NCI-H748 treated with DMSO at 0.1 percent for 48 hours (cell line): Measurements from ENCODE around the gene SEPTIN6.
"Not testable (repeated sequence)": the region's sequence is repeated elsewhere in the genome, so short reads cannot be mapped to it uniquely, and the experiment has no call there.

Source experiments
- DNase-seq: peaks from one replicate; lab custom pipeline; 2025; lab: John Stamatoyannopoulos, UW

SEPTIN6 gene

DNA sequence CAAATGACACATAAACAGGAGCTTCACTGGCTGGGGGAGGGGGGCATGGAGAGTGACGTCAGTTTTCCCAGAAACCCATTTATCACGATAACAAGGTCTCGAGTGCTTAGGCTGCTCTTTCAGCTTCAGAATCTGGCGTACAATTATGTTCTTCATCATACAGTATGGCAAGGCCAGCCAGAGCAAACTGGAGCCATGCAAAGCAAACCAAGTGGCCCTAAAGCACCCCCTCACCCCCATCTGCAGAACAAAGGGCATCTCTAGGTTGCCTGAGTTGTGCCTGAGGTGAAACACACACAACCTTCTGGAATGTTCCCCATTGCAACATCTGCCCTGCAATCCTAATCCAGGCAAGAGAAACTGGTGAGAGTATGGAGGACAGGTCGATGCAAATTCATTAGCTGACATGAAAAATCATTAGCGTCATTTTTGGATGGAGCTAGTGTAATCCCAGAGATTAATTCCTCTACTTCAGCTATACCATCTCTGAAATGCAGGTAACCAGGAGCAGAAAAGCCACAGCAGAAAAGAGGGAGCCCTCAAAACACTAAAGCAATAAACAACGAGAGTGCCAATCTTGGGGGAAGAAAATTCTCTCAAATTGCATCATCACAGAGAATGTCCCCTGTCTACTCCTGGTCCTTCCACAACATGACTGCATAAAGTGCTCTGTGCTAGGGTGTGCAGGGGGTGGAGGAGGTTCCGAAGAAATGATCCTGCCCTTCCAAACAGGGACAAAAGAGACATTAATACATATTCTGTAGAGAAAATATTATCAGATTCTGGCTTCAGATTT is 1.8 kb downstream of the SEPTIN6 start:
- no peak for DNase-seq

DNA sequence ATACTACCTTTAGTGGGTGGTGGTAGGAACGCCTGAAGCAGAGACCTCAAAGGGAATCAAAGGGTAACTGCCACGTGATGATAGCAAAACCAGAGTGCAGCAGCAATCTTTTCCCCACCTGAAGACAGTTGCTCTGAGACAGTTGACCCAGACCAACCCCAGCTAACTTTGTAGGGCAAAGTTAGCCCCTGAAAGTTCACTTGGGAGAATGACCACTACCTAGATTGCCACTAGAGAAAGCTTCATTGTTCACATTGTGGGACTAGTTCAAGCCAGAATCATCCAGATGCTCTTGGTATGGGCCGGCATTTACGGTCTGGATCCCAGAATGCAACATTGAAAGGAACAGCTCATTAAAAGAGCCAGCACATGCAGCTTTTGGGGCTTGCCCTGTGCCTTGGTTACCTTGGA is 4.1 kb downstream of the SEPTIN6 start:
- DNase-seq, result no peak

DNA sequence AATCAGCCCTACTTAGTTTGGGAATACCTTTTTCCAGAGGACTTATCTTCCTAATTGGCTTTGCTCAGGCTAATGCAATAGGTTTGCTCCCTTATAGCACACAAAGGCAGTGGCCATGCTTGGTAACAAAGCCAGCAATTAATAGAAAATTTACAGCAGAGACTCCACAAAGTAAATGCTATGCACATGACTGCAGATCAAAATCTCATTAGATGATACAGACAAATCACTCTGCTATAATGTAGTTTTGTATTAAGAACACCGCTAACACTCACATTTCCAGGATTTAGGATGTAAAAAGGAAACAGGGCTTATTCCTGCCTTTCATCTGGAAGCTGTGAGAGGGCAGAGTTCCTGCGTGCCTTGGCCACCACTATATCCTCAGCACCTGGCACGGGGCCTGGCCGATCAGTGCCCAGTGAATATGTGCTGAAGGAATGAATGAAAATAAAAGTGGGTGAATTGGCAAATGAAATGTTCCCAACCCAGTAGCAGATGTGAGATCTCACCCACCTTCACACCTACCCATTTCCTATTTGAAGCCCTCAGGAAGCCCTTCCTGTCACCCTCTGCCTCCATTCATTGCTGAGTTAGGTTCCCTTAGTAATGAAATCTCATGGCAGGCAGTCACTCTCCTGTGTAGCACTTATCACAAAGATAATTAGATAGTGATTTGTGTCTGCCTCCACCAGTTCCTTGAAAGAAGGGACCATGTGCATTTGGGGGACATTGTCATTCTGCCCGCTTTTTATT is 5.1 kb downstream of the SEPTIN6 start:
- DNase-seq, result no peak

DNA sequence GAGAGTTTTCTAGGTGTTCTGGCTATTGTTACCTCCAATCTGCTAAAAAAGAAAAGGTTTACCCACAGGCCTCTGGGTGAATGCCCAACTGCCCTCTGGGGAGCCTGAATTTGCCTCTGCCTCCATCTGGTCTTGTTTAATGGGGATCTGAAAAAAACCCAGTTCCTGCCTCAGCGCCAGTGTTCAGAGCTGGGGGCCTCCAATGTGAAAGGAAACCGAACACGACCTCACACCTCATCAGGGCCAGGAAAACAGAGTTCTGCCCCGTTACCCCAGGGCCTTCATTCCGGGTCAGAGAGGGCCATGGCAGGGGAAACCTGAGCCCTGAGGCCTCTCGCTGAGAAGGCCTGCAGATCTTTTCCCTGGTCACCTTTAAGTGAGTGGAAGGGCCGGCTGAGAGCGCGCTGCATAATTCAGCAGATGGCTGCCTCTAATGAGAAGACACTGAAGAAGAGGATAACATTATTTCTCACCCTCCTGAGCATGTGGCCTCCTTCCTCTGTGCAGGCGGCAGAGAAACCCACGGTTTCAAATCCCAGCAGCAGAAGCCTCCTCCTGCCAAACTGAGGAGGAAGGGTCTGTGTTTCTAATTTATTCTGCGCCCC is 6.8 kb downstream of the SEPTIN6 start:
- no peak for DNase-seq

DNA sequence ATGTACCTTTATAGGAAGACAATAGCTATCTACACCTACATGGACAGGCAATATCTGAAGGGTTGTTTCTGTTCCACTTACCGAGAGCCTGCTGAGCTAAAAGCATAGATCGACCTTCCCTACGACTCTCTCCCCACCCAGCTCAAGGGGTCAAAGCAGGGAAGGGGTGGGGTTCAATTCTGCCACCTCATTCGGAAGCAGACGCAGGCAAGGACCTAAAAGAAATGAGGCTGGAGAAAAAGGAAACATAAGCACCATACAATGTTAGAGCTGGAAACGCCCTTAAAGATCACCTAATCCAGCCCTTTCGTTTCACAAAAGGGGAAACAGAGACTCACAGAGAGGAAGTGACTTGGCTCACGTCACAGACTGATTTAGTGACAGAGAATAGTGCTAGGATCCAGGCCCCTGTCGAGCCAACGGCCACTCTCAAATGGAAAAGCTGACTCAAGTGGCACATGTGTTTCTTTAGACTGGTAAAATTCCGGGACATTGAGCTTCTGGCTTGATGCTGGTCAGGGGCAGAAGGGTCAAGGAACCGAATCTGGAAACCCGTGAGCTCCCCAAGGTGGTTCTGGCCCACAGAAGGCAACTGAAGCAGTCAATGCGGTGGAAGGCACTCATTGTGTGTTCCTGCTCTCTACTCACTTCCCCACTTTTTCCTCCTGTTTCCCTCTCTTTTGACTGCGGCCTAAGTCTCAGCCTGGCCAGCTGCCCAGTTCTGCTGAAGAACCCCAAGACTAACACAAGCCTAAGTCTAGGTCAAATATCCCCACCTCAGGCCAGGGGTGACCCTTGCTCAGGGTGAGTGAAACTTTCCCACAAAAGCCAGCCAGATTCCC is 7.5 kb downstream of the SEPTIN6 start:
- DNase-seq, result peak; percentile 93

DNA sequence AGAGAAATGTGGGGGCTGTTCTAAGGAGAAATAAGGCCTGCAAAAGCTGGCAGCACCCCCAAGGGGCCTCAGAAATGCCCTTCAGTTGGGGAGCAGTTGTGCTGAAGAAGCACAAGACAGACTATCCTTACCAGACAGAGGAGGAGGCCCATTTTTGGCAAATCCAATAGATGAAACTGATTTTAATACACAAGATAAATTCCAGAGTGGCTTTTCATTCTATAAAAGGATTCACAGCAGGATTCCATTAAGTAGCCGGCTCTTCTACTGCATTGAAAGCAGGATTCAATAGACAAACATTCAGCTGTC is 8.1 kb downstream of the SEPTIN6 start:
- no peak for DNase-seq

DNA sequence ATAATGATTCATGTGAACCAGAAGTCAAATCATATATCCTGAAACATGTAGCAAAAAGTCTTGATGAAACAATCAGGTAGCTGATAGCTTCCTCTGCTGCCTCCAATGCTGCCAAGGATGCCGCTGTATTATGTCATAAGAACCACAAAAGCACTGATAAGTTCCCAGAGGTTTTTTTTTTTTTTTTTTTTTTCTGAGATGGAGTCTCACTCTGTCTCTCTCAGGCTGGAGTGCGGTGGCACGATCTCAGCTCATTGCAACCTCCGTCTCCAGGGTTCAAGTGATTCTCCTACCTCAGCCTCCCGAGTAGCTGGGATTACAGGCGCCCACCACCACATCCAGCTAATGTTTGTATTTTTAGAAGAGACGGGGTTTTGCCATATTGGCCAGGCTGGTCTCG is 8.7 kb downstream of the SEPTIN6 start:
- DNase-seq, result not testable (repeated sequence)

DNA sequence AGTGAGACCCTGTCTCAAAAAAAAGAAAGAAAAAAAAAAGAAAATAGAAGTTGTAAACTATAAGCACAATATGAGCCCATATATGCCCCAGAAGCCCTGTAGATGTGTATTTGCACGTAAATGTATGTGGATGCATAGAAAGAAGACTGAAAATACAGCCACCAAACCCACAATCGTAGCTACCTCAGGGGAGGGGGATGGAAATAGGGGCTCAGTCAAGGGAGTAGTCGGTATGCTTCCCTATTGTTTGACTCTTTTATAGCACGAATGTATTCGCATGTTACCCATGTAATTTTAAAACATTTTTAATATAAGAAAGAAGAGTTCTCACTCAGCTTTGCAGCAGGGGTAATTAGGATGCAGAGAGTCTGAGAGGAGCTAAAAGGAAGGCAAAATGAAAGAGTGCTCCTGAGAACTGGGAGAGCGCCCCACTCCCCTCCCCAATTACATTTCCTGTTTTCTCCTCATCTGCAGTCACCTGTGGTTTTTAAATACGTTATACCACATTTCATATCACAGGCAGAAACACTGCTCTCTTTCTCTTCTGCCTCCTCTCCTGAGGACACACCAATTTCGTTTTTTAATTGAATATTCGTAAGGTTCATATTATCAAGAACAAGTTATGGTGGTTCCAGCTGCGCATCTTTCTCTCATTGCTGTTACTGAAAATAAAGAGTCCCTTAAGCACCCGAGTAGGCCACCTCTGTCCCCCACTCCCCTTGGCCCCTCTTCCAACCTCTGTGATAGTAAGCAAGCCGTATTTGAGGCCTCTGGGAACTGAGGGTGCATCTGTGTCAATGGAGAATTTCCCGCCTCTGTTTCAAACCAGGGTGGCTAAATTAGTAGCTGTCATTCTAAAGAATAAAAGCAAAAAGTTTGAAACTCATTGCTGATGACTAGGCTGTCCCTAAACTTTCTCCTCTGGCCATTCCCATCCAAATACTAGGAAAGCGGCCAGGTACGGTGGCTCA is 10.7 kb downstream of the SEPTIN6 start:
- DNase-seq, result no peak

DNA sequence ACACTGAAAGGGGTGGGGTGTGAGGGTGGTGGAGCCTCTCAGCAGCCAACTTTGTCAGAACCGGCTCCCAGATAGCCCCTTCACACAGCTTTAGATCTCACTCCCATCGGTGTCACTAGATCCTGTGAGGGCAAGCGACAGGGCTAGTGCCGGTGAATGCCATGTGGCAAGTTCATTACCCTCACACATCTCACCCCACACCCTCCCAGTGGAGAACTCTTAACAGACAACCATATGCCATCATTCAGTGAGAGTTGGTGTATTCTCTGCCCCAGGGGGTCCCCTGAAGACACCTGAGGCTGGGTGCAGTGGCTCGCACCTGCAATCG is 15.3 kb downstream of the SEPTIN6 start:
- no peak for DNase-seq

DNA sequence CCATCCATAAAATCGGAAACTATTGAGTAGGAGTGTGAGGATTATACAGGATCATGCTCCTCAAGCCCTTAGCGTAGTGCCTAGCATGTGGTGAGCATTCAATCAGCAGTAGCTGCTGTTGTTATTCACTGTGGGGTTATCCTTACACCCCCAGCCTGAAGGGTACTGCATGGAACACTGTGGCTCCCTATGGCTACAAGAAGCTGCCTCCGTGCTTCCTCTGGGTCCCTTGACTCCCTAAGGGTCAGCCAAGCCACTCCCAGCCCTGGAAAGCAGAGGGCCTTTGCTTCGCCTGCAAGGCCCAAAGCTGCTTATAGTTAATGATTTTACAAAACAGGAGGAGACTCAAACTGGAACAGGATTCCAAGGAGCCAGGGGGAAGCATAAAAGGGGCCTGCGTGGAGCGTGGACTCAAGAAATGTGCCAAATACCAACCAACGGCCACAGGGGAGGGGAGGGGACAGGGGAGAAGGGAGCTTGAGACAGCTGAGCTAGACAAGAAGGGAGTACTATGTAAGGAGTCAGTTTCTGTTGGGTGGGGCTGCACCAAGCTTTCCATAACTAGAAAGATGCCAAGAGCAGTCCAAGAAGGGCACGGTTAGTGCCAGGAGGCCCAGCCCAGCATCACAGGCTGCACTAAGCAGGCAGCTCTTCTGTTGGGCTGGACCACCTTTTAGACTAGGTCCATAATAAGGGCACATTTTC is 15.9 kb downstream of the SEPTIN6 start:
- DNase-seq, result no peak

DNA sequence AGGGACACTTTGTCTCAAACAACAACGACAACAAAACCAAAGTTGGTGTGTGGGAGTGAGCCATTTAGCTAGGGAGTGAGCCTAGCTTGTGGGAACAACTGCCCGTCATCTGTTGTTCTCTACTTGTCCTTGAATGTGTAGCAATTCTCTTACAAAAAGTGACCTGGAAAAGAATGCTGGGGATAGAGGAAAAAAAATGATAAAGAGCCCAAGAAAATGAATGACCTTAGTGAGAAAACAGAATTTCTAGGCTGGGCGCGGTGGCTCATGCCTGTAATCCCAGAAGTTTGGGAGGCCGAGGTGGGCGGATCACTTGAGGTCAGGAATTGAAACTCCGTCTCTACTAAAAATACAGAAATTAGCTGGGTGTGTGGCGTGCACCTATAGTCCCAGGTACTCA is 19.6 kb downstream of the SEPTIN6 start:
- DNase-seq, result no peak

DNA sequence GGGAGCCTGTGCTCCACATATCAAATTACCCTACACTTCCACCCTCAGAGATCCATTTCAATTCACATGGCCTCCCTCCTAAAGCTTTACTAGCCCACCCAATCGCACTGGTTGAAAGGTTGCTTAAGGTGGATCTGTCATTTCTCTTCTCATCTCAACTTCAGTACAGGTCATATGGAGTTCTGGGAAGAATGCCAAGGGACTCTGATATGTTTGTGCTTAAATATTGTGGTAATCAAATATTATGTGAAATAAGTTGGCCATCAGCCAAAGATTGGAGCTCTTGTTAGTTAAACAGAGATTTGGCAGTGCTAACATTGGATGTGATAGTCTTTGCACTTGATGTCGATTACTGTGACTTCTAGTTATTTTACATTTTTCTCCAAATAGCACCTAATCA is 20.5 kb downstream of the SEPTIN6 start:
- peak; percentile 91 for DNase-seq

DNA sequence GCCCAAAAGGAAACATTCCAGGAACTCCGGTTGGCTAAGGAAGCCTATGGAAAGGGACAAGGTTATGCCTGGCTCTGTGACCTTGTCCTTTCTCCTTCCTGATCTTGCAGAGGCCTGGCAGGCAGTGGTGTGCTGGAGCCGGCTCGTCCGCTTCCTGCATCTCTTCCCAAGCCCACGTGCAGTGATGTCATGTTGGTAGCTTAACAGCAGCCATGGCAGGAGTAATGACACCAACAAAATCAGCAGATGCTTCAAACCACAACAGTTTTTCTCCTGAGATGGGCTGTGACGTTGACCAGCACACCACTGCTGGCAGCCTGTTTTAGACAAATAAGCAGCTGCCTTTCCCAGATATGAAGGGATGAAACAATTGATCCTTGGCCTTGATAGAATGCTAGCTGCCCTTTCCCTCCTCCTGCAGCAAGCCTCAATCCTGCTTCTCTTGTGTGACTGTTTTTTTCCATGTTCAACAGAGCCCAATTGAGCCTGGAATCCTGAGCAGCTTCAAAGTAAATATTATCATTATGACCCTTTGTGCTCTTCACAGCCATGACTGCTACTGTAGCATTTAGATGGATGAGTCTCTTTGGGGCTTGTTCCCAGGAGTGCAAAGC is 23.4 kb downstream of the SEPTIN6 start:
- DNase-seq, result no peak

DNA sequence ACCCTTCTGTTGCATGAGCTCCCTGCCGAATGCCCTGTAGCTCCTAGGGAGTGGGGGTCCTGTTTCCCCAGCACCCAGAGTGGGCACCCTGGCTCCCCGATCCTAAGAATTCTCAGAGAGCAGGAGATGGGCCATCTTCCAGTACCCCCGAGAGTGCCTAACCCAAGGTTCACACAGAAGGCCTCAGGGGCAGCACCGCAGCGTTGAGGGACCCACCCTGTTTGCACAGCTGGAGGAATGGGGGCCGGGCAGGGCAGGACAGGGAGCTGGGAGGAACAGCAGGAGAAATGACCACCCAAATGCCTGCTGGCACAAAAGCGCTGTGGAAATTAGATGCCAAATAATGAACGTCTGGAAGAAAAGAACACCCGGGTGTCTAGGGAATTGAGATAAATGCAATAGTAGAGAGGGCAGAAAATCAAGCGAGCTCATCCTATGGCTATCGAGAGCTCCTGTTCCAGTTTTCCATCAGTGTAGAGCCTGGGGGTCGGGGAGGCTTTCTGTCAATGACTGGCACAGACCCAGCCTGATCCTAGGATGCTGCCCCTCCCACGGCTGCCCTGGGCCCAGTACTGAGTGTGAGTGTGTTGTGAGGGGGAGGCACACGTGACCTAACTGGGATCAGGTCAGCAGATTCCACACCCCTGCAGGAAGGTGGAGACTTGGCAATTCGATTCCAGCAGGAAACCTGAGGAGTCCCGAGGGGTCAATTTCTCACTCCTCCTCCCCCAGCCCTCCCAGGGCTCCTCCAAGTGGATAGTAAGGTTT is 25.7 kb downstream of the SEPTIN6 start:
- peak; percentile 48 for DNase-seq

DNA sequence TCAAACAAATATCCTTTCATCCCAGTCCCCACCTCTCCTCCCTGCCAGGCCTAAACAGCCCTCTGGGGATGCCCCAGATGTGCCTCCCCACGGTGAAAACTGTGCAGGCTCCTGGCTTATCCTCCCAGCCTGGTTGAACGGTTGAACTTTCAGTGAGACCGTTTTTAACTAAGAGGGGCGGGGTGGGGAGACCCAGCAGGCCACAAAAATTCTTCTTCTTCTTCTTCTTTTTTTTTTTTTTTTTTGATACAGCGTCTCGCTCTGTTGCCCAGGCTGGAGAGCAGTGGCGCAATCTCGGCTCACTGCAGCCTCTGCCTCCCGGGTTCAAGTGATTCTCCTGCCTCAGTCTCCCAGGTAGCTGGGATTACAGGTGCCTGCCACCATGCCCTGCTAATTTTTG is 28.1 kb downstream of the SEPTIN6 start:
- not testable (repeated sequence) for DNase-seq

DNA sequence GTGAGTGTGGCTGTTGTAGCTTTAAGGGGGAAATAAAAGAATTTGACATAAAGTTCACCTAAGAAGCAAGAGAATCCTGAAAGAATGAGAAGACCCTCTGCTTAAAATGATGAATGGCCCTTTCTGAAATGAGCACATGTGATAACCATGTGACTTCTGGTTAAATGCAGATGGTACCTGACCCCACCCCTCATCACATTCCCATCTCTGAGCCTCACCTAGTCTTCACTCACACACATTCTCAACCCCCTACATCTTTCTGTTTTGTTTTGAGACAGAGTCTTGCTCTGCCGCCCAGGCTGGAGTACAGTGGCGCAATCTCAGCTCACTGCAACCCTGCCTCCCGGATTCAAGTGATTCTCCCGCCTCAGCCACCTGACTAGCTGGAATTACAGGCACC is 31.5 kb downstream of the SEPTIN6 start:
- DNase-seq, result no peak

DNA sequence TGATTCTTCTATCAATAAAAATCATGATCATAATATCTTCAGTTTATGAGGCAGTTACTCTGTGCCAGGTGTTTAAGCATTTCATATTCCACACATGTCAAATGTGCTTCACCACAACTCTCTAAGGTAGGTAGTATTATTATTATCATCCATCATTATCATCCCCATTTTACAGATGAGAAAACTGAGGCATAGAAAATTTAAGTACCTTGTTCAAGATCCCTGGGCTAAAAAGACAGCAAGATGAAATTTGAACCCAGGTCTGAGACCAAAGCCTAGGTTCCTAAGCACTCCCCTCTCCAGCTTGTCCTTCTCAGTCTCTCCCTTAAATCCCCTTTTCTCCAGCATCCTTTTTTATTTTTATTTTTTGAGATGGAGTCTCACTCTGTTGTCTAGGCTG is 33.4 kb downstream of the SEPTIN6 start:
- DNase-seq, result no peak

DNA sequence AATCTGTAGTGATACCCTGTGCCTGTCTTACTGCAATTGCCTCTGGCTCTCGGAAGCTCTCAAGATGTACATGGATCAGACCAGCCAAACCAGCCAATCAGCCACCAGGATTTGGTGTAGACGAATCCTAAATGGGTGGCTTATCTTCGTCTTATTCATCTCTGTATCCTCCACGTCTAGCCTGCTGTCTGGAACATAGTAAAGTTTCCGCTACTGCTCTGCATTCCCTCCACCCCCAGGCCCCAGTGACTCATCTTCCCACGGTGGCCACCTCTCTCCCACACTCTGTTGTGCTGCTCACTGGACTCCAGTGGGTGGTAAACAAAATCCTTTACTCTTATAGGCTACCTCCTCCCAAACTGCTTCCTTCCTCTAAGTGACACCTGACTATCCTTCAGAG is 37.8 kb downstream of the SEPTIN6 start:
- no peak for DNase-seq

DNA sequence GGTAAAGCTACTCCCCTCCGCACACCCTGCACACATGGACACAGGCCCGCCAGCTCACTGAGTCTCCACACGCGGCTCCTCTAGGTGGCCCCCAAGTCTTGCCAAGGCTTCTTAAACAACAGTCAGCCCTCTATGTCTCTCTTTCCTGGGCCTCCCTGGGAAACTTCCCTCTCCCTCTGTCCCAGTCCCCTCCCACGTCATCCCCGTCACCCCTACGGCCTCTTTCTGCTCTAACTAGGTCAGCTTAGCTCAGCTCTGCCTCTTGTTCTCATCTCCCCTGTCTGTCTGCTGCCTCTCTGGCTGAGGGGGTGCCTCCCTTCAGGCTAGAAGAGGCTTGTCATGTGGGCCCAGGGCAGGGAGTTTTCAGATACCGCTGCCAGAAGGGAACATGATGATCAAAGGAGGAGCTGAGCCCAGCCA is 38.8 kb downstream of the SEPTIN6 start:
- no peak for DNase-seq

DNA sequence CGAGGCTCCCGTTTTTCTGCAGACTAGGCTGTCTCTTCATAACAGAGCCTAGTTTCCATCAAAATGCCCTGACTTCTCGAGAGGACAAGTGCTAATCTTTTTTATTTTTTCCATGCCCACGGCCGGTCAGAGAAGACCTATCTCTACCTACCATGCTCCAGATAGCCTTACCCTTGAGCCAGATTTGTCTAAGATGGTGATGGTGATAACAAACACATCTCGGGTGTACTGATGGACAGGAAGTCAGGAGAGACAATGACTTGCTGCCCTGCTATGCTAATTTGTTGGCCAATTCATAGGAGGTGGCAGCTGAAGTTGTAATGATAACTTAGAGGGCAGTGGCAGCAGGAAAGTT is 44.6 kb downstream of the SEPTIN6 start:
- no peak for DNase-seq
